Esophagus squamous epithelium (tissue), 4 donors: ENCODE results near the gene PAXX.

ENCODE experiments used
- CTCF ChIP-seq, 6 experiments: fragments of 450-650 bp in 4 of 6; fragments of 200-600 bp in 2 of 6; sonication (generic) in 2 of 6; IDR thresholded peaks; one replicate each; pipeline ENCODE4 v1.5.1; 2016 to 2019; ENCODE audit warnings: antibody characterized with exemption in 6 of 6, mild to moderate bottlenecking in 4 of 6, moderate library complexity in 4 of 6
- POLR2A ChIP-seq, 4 donors: fragments of 450-650 bp; IDR thresholded peaks; one replicate each; pipeline ENCODE4 v1.6.1; 2017; ENCODE audit warnings: antibody characterized with exemption in 4 of 4, mild to moderate bottlenecking in 4 of 4, moderate library complexity in 3 of 4

GRCh38 chr9:137021568-137021978 lies 29.4 kb downstream of the PAXX start:
- TF ChIP-seq POLR2A (IDR thresholded peaks at IDR 0.05) = no peak
- no peak for TF ChIP-seq CTCF (IDR thresholded peaks at IDR 0.05)
